Activated CD4-positive, alpha-beta T cell treated with anti-CD3 and anti-CD28 coated beads, Interleukin-2, Interleukin-4, amounts not matched to agents 100 ng/mL and 50 ng/mL, durations not matched to agents 16 hours and 8 hours (primary cell): ENCODE measurements around the gene DCP1A.
A peak's percentile ranks its signal among the peaks of the same experiment; 100 is the strongest.
"Not testable (repeated sequence)": the region's sequence is repeated elsewhere in the genome, so short reads cannot be mapped to it uniquely, and the experiment has no call there.

ENCODE experiments used
- DNase-seq: peaks from one replicate; pipeline ENCODE4 v3.0.0-alpha.2; 2020; ENCODE audit warnings: low spot score

The DCP1A gene

GRCh38 chr3:53347261-53348064 is at the start of gene DCP1A:
DCP1A (minus strand) TSS chr3:53347543; CDS start chr3:53347517, 26 bp downstream.
- DNase-seq = peak; percentile 96

DNA sequence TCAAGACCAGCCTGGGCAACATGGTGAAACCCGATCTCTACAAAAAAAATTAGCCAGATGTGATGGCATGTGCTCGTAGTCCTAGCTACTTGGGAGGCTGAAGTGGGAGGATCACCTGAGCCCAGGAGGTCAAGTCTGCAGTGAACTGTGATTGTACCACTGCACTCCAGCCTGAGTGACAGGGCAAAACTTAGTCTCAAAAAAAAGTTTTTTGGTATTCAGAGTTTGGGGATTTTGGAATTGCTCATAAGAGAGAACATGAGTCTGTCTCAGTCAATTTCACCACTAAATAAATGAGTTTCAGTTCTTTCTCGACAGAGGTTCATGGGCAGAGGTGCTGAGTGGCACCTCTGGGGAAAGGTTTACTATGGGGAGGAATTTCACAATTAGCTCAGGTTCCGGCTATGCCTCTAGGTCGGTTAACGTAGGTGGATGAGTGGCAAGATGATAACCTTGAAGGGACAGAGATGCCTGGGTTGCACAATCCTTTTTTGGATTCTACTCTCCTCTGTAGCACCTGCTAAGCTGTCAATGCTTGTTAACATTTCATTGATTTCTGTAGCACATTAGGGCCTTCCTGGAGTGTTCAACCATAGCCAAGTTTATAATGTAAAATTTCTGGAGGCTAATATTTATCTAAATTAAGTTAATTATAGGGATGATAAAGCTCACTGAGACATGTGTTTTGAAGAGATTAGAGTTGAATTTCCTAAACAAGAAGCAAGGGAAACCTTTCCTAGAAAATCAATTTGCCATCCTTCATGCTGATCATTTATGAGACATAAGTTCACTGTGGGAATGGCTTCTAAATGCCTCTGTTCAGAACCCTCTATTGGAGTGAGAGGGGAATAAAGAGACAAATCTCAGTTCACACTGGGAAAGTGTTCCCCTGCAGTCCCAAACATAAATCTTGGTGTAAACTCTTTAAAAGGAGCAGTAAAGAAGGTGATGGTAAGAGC is 37.4 kb upstream of the DCP1A start:
- no peak for DNase-seq

DNA sequence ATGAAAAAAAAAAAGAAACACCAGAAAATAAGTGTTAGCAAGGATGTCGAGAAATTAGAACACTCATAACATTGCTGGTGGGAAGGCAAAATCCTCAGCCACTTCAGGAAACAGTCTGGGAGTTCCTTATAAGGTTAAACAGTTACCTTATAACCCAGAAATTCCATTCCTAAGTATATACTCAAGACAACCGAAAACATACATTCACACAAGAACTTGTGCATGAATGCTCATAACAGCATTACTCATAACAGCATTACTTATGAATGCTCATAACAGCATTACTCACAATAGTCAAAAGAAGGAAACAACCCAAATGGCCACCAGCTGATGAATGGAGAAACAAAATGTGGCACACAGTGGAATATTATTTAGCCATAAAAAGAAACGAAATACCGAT is 34.8 kb upstream of the DCP1A start:
- no peak for DNase-seq

DNA sequence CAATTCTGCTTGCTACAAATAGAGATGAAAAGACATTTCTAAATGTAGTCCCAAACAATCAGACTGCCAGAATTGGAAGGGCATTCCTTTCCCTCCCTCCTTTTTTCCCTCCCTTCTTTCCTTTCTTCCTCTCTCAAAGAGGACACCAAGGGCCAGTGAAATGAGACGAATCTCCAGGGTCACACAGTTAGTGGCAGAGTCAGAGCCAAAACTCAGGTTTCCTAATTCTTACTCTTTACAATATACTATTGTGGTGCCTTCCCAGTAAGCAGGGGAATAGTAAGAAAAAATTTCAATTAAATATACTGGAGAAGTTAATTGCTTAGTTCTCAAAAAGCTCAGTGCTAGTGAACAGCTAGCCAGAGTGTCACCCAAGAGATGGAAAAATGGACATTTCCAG is 33.0 kb upstream of the DCP1A start:
- no peak for DNase-seq

DNA sequence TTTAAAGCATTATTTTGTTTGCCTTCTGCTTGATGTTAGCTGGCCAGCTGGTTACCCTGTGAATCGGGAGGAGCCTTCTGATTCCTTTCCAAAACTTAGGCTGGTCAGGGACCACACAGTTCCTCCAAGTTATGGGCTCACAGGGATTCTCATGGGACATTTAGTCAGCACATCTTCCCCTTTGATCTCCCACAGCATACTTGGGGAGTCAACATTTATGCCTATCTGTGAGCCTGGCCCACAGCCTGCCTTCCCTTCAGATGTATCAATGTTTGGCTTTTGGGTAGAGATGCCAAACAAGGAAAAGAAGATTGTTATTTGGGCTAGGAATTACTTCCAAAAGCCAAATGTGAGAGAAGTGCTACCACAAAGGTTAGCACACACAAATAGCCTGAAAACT is 32.6 kb upstream of the DCP1A start:
- DNase-seq = no peak

- no peak for DNase-seq
Observed at GRCh38 chr3:53377794-53378193, 30.5 kb upstream of the DCP1A start.

- no peak for DNase-seq
Observed at GRCh38 chr3:53376679-53377078, 29.3 kb upstream of the DCP1A start.

DNA sequence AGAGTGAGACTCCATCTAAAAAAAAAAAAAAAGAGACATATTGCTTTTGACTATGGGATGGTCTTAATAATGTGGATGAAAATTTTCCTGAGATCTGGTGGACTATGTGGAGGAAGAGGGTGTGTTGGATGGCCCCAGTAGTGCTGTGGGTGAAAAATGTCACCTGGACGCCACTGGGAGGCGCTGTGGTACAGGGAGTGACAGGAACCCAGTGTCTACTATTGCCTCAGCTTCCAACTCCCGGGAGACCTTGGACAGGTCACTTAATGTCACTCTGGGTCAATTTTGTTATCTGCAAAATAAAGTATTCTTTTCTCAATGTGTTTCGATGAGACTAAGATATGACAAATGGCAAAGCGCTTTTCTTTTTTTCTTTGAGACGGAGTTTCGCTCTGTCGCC is 27.7 kb upstream of the DCP1A start:
- peak; percentile 71 for DNase-seq

- not testable (repeated sequence) for DNase-seq
Observed at GRCh38 chr3:53370719-53371118, 23.4 kb upstream of the DCP1A start.

DNA sequence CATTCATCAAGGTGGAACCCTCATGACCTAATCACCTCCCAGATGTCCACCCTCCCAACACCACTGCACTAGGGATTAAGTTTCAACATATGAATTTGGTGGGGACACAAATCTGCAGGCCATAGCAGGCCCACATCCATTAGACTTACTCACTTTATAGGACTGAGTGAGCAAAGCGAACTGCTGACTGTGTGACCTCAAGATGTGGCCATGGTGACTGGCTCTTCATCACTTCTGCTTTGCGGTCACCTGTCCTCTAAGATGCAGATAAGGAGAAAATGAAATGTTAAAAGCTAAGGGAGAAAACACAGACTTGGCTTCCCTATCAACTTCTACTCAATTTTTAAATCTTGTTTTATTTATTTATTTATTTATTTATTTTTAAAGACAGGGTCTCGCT is 14.5 kb upstream of the DCP1A start:
- no peak for DNase-seq

DNA sequence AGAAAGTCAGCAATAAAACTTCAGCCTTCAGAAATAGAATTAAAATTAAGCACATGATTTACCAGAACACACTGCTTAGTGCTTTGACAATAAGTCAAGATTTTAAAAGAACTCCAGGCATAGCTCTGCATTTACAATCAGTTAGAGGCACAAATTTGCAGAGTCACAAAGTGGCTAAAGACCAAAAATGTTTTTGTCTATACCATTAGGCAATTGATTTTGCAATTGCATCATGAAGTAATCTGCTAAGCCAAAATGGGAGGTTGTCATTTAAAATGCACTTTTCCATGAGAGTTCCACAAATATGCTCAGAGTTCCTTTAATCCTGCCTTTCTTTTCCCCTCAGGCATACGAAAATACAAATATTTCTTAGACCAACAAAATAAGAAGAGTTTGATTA is 10.1 kb upstream of the DCP1A start:
- no peak for DNase-seq

- no peak for DNase-seq
Observed at GRCh38 chr3:53354945-53355498, 7.7 kb upstream of the DCP1A start.

GRCh38 chr3:53353202-53353601 is 5.9 kb upstream of the DCP1A start:
- no peak for DNase-seq

GRCh38 chr3:53350652-53351051 is 3.3 kb upstream of the DCP1A start:
- peak; percentile 27 for DNase-seq

DNA sequence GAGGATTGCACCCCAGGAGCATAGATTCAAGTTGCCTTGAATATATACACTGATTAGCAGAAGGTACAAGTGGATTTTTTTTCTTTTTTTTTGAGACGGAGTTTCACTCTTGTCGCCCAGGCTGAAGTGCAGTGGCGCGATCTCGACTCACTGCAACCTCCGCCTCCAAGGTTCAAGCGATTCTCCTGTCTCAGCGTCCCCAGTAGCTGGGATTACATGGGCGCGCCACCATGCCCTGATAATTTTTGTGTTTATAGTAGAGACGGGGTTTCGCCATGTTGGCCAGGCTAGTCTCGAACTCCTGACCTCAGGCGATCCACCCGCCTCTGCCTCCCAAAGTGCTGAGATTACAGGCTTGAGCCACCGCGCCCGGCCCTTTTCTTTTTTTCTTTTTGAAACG is 775 bp upstream of the DCP1A start:
- DNase-seq = not testable (repeated sequence)

- DNase-seq = no peak
Observed at GRCh38 chr3:53346922-53347260, 452 bp downstream of the DCP1A start.

DNA sequence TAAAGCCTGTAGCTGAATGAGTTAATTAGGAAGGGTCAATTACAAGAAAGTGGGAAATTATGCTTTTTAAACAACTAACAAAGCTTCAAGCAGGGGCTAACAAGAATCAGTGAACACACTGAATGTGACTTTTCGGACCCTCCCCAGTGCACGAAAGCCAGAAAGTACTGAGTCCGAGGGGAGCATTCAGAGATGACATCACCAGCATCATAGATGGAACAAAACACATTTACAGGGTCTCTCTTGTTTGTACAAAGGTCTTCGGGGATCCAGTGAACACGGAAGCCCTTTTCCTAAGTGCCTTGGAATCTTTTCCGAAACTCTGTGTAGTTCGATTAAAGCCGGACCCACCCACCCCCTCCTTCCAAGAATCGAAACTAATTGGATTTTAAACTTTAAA is 829 bp downstream of the DCP1A start:
- no peak for DNase-seq

DNA sequence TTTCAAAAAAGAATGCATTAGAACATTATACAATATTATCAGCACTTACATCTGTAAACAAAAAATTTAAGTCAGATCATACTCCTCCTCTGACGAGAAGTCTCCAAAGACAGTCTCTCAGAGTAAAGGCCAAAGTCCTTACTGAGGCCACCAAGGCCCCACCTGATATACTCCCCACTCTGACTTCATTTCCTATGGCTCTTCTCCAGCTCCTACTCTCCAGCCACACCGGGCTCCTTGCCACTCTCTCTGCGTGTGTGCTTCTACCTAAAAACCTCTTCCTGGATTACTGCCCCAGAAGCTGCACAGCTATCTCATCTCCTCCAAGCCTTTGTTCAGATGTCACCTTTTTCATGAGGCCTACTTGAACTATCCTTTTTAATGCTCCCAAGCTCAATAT is 5.0 kb downstream of the DCP1A start:
- DNase-seq = no peak

DNA sequence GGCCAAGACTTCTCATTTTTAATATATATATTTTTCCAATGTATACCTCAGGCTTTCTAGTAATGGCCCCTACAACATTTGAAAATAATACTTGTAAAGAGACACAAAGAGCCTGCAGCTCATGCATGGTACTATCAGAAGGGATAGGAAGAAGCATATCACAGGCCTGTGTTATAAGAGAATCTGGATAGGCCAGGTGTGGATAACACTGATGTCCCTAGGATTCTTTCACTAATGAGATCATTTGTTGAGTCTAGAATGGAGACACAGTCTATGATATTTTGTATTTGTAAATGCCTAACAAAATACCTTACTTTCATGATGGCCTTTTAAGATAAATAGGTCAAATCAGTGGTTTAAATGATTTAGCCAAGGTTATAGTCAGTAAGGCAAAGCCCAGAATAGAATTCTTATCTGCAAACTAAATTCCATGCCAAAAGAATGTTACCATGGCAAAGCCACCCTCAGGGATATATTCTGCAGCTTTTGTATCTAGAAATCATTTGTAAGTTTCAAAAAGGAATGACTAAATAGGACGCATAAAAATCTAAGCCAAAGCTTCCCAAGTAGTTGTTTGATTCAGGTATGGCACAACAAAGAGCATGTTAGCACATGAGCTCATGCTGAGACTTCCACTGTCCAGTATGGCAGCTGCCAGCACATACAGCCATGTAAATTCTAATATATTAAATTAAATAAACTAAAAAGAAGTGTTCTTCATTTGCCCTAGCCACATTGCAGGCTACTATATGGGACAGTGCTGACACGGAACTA is 10.0 kb downstream of the DCP1A start:
- DNase-seq = no peak

- no peak for DNase-seq
Observed at GRCh38 chr3:53334742-53335141, 12.6 kb downstream of the DCP1A start.

DNA sequence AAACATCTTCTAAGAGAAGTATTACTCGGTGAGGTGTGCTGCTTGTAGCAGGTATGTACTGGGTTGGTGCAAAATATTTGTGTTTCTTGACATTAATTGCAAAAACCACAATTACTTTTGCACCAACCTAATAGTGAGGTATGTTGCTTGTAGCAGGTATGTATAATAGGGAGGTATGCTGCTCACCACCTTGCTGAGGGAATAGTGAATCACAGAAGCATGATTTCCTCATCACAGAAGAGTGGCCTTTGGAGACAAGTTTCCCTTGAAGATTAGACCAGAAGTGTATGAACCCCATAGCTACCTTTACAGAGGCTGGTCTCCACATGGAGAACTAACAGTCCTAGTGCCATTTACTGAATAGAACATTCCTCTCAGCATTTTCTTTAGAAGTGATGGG is 15.5 kb downstream of the DCP1A start:
- no peak for DNase-seq

GRCh38 chr3:53329897-53330296 is 17.4 kb downstream of the DCP1A start:
- DNase-seq = no peak
